MM.1S (cell line): ENCODE results near the gene EVI5.
A peak's percentile ranks its signal among the peaks of the same experiment; 100 is the strongest.

ENCODE experiments used
- DNase-seq: peaks from one replicate; pipeline ENCODE4 v3.0.0-alpha.2; 2015
- H2AFZ ChIP-seq: fragments of 300-600 bp; sonication (generic); 2 replicates; pipeline ENCODE4 v1.6.0; 2016; ENCODE audit warnings: antibody characterized with exemption, low read length
- H3F3A ChIP-seq: fragments of 300-600 bp; sonication (generic); 2 replicates; pipeline ENCODE4 v1.6.1; 2016; ENCODE audit warnings: mild to moderate bottlenecking, antibody characterized with exemption, low read length, moderate library complexity, mixed read lengths; ENCODE audit not compliant: insufficient read depth
- H3K27ac ChIP-seq: fragments of 300-600 bp; sonication (generic); 2 replicates; pipeline ENCODE4 v1.5.1; 2016; ENCODE audit warnings: mild to moderate bottlenecking, low read length
- H3K27me3 ChIP-seq: fragments of 300-600 bp; sonication (generic); replicated peaks from 2 replicates; pipeline ENCODE4 v1.6.0; 2016; ENCODE audit warnings: low read length; ENCODE audit not compliant: insufficient read depth
- H3K36me3 ChIP-seq: fragments of 300-600 bp; sonication (generic); replicated peaks from 2 replicates; pipeline ENCODE4 v1.6.1; 2016; ENCODE audit warnings: mild to moderate bottlenecking, low read length, mixed read lengths; ENCODE audit not compliant: insufficient read depth
- H3K4me1 ChIP-seq: fragments of 300-600 bp; sonication (generic); 2 replicates; pipeline ENCODE4 v1.6.1; 2016; ENCODE audit warnings: low read length, mixed read lengths
- H3K4me2 ChIP-seq: fragments of 300-600 bp; sonication (generic); 2 replicates; pipeline ENCODE4 v1.6.0; 2016; ENCODE audit warnings: low read depth, low read length
- H3K4me3 ChIP-seq: fragments of 300-600 bp; sonication (generic); 2 replicates; pipeline ENCODE4 v1.5.1; 2016; ENCODE audit warnings: low read length, mixed read lengths
- H3K79me2 ChIP-seq: fragments of 300-600 bp; sonication (generic); 2 replicates; pipeline ENCODE4 v1.6.1; 2016; ENCODE audit warnings: mixed run types, low read length, mixed read lengths
- H3K9ac ChIP-seq: fragments of 300-600 bp; sonication (generic); 2 replicates; pipeline ENCODE4 v1.6.1; 2016; ENCODE audit warnings: low read length, mixed read lengths
- H3K9me2 ChIP-seq: fragments of 300-600 bp; sonication (generic); replicated peaks from 2 replicates; pipeline ENCODE4 v1.6.1; 2016; ENCODE audit warnings: mild to moderate bottlenecking, low read length, mixed read lengths; ENCODE audit not compliant: insufficient read depth
- H3K9me3 ChIP-seq: fragments of 300-600 bp; sonication (generic); replicated peaks from 2 replicates; pipeline ENCODE4 v1.6.1; 2016; ENCODE audit warnings: mild to moderate bottlenecking, low read length, mixed read lengths; ENCODE audit not compliant: insufficient read depth
- H4K20me1 ChIP-seq: fragments of 300-600 bp; sonication (generic); 2 replicates; pipeline ENCODE4 v1.6.1; 2016; ENCODE audit warnings: mild to moderate bottlenecking, low read length, moderate library complexity, mixed read lengths; ENCODE audit not compliant: insufficient read depth
- EZH2 ChIP-seq: fragments of 300-600 bp; sonication (generic); optimal IDR thresholded peaks from 2 replicates; pipeline ENCODE3; 2017; ENCODE audit warnings: low read depth, mild to moderate bottlenecking, antibody characterized with exemption, low read length, mixed read lengths
- EZH2phosphoT487 ChIP-seq: fragments of 300-600 bp; sonication (generic); IDR thresholded peaks from 2 replicates; pipeline ENCODE4 v1.6.1; 2018; ENCODE audit warnings: antibody characterized with exemption, low read length
- TF ChIP-seq, protein P1 (sequence below): fragments of 300-600 bp; sonication (generic); IDR thresholded peaks from 2 replicates; pipeline ENCODE4 v1.5.1; 2016; ENCODE audit warnings: antibody characterized with exemption, low read length, mixed read lengths

EVI5 gene

GRCh38 chr1:92538413-92539061 lies 246.4 kb downstream of the EVI5 start:
- Histone ChIP-seq H3K9me2 (no peaks in the 10 kb centered on the region), H3F3A (peaks cover 23% of the 10 kb centered on the region), H3K4me2 (peak overlapping the region; percentile 71), H3K4me3 (peak overlapping the region; percentile 38), H3K9me3 (no peaks in the 10 kb centered on the region), H4K20me1 (no peaks in the 10 kb centered on the region), H3K4me1 (peaks cover 26% of the 10 kb centered on the region), H3K79me2 (no peaks in the 10 kb centered on the region), H3K9ac (peak overlapping the region; percentile 38), H3K27me3 (no peaks in the 10 kb centered on the region), H3K27ac (peak overlapping the region; percentile 80), H3K36me3 (no peaks in the 10 kb centered on the region), H2AFZ (peak overlapping the region; percentile 22)
- peak; percentile 52 for DNase-seq
- TF ChIP-seq EZH2phosphoT487 (no peak), EZH2 (no peak)
- TF ChIP-seq, protein P1, sequence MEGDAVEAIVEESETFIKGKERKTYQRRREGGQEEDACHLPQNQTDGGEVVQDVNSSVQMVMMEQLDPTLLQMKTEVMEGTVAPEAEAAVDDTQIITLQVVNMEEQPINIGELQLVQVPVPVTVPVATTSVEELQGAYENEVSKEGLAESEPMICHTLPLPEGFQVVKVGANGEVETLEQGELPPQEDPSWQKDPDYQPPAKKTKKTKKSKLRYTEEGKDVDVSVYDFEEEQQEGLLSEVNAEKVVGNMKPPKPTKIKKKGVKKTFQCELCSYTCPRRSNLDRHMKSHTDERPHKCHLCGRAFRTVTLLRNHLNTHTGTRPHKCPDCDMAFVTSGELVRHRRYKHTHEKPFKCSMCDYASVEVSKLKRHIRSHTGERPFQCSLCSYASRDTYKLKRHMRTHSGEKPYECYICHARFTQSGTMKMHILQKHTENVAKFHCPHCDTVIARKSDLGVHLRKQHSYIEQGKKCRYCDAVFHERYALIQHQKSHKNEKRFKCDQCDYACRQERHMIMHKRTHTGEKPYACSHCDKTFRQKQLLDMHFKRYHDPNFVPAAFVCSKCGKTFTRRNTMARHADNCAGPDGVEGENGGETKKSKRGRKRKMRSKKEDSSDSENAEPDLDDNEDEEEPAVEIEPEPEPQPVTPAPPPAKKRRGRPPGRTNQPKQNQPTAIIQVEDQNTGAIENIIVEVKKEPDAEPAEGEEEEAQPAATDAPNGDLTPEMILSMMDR, result no peak

DNA sequence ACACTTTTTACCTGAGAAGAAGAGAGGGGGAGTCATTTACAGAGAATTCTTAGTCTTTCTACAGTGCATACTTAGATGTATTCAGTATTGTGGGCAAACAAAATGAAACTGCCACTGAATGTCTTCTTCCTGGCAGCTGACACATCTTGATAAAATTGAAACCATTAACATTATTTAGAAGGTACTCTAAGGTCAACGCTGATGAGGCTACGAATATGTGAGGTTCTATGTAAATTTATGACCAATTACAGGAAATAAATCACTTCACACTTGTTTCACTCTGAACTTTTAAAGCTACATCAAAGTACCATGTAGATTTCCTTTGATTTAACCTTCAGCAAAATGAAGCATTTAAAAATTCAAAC lies 246.9 kb downstream of the EVI5 start:
- Histone ChIP-seq H3K9me2 (no peaks in the 10 kb centered on the region), H3F3A (peaks cover 23% of the 10 kb centered on the region), H3K4me2 (peak overlapping the region; percentile 71), H3K9ac (peak overlapping the region; percentile 38), H3K36me3 (no peaks in the 10 kb centered on the region), H3K79me2 (no peaks in the 10 kb centered on the region), H3K27me3 (no peaks in the 10 kb centered on the region), H3K9me3 (no peaks in the 10 kb centered on the region), H2AFZ (peak overlapping the region; percentile 22), H3K4me3 (peak overlapping the region; percentile 38), H4K20me1 (no peaks in the 10 kb centered on the region), H3K4me1 (peaks cover 26% of the 10 kb centered on the region), H3K27ac (peak overlapping the region; percentile 80)
- peak; percentile 87 for DNase-seq
- TF ChIP-seq EZH2, result no peak

GRCh38 chr1:92536980-92537884 lies 247.7 kb downstream of the EVI5 start:
- no peak overlapping the region for H3K9ac ChIP-seq
- TF ChIP-seq EZH2phosphoT487, result no peak
- TF ChIP-seq, protein P1, result no peak
- no peak for TF ChIP-seq EZH2
- peak; percentile 21 for DNase-seq
- peak overlapping the region; percentile 38; the same call in 1 of the 2 replicates for H3K4me3 ChIP-seq
- no peaks in the 10 kb centered on the region for H4K20me1 ChIP-seq
- H3K27ac ChIP-seq, result peak overlapping the region; percentile 80; the same call in 1 of the 2 replicates
- no peaks in the 10 kb centered on the region for H3K79me2 ChIP-seq
- no peaks in the 10 kb centered on the region for H3K27me3 ChIP-seq
- H3K9me2 ChIP-seq, result no peaks in the 10 kb centered on the region
- no peaks in the 10 kb centered on the region for H3K9me3 ChIP-seq
- H3K4me2 ChIP-seq, result peak overlapping the region; percentile 71
- H3K36me3 ChIP-seq, result no peaks in the 10 kb centered on the region
- H3F3A ChIP-seq, result peaks cover 23% of the 10 kb centered on the region
- H2AFZ ChIP-seq, result no peak overlapping the region
- peaks cover 26% of the 10 kb centered on the region for H3K4me1 ChIP-seq
